ENCODE results near the gene RNASEH1. TPM values are rescaled to one million over a fixed set of nuclear protein-coding genes. Genes with fewer than 3 reads are reported as not detected.
A peak's percentile ranks its signal among the peaks of the same experiment; 100 is the strongest.

RNASEH1 gene
- total RNA-seq, 2 donors from 2014 or later, result 15.0 to 26.2 TPM

DNA sequence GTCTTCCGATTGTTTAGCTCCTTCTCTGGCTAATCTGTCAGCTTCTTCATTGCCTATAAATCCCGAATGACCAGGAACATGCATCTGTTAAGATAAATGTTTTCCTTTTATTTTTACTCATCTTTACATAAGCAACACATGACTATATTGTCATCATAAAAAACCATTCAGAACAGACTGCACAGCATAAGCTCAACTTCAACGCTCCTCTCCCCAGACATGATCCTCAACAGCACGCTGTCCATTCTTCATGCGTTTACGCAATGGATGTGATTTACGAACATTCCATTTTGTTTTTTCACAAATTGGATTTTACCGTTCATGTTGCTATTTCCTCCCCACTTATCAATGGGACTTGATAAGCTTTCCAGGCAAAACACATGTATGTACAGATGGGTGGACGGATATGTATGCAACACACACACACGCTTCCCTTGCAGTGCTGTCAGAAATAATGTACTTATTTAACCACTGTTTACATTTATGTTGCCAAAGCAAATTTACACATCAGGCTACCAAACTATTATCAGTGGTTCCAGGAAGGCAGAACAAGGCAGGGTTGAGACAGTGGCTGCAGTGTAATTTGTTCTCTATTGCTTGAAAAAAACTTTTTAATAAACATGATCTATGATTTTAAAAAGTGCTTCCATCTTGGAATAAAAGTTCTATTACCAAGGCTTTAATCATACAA is 12.2 kb downstream of the RNASEH1 start:
- Histone ChIP-seq H3K4me3 (no peak overlapping the region), H3K36me3 (peaks cover 47% of the 10 kb centered on the region), H3K27ac (no peak overlapping the region), H3K4me1 (ENCODE audit: control insufficient read depth in 1 of 2, low read depth in 2 of 2) (no peaks in the 10 kb centered on the region), H3K27me3 (replicated peaks; ENCODE audit: insufficient read depth) (no peaks in the 10 kb centered on the region), H3K9me3 (no peaks in the 10 kb centered on the region)
- no peak for ATAC-seq (ENCODE audit: insufficient number of reproducible peaks, low FRiP score, low read depth)
- no peak for DNase-seq (ENCODE audit: low spot score)
- TF ChIP-seq, protein P1, sequence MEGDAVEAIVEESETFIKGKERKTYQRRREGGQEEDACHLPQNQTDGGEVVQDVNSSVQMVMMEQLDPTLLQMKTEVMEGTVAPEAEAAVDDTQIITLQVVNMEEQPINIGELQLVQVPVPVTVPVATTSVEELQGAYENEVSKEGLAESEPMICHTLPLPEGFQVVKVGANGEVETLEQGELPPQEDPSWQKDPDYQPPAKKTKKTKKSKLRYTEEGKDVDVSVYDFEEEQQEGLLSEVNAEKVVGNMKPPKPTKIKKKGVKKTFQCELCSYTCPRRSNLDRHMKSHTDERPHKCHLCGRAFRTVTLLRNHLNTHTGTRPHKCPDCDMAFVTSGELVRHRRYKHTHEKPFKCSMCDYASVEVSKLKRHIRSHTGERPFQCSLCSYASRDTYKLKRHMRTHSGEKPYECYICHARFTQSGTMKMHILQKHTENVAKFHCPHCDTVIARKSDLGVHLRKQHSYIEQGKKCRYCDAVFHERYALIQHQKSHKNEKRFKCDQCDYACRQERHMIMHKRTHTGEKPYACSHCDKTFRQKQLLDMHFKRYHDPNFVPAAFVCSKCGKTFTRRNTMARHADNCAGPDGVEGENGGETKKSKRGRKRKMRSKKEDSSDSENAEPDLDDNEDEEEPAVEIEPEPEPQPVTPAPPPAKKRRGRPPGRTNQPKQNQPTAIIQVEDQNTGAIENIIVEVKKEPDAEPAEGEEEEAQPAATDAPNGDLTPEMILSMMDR (IDR thresholded peaks at IDR 0.05), result no peak

DNA sequence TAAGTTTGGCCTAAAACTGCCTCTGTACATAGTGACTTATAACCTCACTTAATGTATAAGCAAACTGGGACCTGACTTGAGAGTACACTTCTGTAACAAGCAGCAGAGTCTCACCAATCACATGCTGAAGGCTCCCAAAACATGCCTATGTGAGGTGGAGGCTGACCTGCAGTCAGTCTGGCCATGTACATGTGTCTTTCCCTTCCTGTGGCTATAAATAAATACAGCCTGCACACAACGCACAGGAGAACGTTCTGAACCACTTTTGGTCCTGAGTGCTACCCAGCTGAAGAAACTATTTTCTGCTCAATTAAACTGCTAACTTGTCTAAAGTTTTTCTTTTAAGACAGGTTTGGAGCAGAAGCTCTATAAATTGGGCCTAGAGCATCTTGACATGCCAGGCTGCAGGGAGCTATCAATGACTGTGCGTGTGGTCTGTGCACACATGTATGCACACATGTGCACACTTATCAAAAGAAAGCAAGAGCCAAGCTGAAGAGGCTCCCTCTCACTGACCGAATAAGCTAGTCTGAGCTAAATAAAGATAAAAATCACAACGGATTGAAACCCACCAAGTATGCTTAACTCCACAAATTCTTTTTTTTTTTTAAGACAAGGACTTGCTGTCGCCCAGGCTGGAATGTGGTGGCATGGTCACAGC is 15.0 kb downstream of the RNASEH1 start:
- DNase-seq (ENCODE audit: low spot score), result no peak
- Histone ChIP-seq H3K9me3 (no peaks in the 10 kb centered on the region), H3K4me3 (no peak overlapping the region), H3K27ac (no peak overlapping the region), H3K27me3 (replicated peaks; ENCODE audit: insufficient read depth) (no peaks in the 10 kb centered on the region), H3K36me3 (peaks cover 36% of the 10 kb centered on the region), H3K4me1 (ENCODE audit: control insufficient read depth in 1 of 2, low read depth in 2 of 2) (no peaks in the 10 kb centered on the region)
- TF ChIP-seq, protein P1 (IDR thresholded peaks at IDR 0.05), result no peak
- no peak for ATAC-seq (ENCODE audit: insufficient number of reproducible peaks, low FRiP score, low read depth)

- Histone ChIP-seq H3K4me3 (no peak overlapping the region), H3K9me3 (no peaks in the 10 kb centered on the region), H3K4me1 (ENCODE audit: control insufficient read depth in 1 of 2, low read depth in 2 of 2) (peaks cover under 1 to 3% of the 10 kb centered on the region in 2 donors), H3K27me3 (replicated peaks; ENCODE audit: insufficient read depth) (no peaks in the 10 kb centered on the region), H3K36me3 (peaks cover 26% of the 10 kb centered on the region), H3K27ac (no peak overlapping the region)
- TF ChIP-seq, protein P1 (IDR thresholded peaks at IDR 0.05), result no peak
- ATAC-seq (ENCODE audit: insufficient number of reproducible peaks, low FRiP score, low read depth) (no peak), DNase-seq (ENCODE audit: low spot score) (no peak)
Observed at GRCh38 chr2:3542107-3542506, 16.0 kb downstream of the RNASEH1 start.

GRCh38 chr2:3539836-3540235 is 18.3 kb downstream of the RNASEH1 start:
- DNase-seq (ENCODE audit: low spot score) (no peak), ATAC-seq (ENCODE audit: insufficient number of reproducible peaks, low FRiP score, low read depth) (no peak)
- TF ChIP-seq, protein P1 (IDR thresholded peaks at IDR 0.05), result no peak
- Histone ChIP-seq H3K9me3 (no peaks in the 10 kb centered on the region), H3K4me1 (ENCODE audit: control insufficient read depth in 1 of 2, low read depth in 2 of 2) (peaks cover 11 to 22% of the 10 kb centered on the region in 2 donors), H3K36me3 (peaks cover 4% of the 10 kb centered on the region), H3K27me3 (replicated peaks; ENCODE audit: insufficient read depth) (no peaks in the 10 kb centered on the region), H3K4me3 (no peak overlapping the region), H3K27ac (no peak overlapping the region)

- TF ChIP-seq, protein P1 (IDR thresholded peaks at IDR 0.05), result peak; percentile 58
- Histone ChIP-seq H3K27me3 (replicated peaks; ENCODE audit: insufficient read depth) (no peaks in the 10 kb centered on the region), H3K4me3 (peak overlapping the region; percentile 69), H3K27ac (peak overlapping the region; percentile 94 to 98), H3K4me1 (ENCODE audit: control insufficient read depth in 1 of 2, low read depth in 2 of 2) (peaks cover 11 to 23% of the 10 kb centered on the region in 2 donors), H3K36me3 (peaks cover 2% of the 10 kb centered on the region), H3K9me3 (no peaks in the 10 kb centered on the region)
- ATAC-seq (ENCODE audit: insufficient number of reproducible peaks, low FRiP score, low read depth), result peak; percentile 37
- no peak for DNase-seq (ENCODE audit: low spot score)
Observed at GRCh38 chr2:3536682-3537632, 21.2 kb downstream of the RNASEH1 start.

Measured in thoracic aorta (tissue), 2 donors.